ENCODE data around the gene STAB1.

DNA sequence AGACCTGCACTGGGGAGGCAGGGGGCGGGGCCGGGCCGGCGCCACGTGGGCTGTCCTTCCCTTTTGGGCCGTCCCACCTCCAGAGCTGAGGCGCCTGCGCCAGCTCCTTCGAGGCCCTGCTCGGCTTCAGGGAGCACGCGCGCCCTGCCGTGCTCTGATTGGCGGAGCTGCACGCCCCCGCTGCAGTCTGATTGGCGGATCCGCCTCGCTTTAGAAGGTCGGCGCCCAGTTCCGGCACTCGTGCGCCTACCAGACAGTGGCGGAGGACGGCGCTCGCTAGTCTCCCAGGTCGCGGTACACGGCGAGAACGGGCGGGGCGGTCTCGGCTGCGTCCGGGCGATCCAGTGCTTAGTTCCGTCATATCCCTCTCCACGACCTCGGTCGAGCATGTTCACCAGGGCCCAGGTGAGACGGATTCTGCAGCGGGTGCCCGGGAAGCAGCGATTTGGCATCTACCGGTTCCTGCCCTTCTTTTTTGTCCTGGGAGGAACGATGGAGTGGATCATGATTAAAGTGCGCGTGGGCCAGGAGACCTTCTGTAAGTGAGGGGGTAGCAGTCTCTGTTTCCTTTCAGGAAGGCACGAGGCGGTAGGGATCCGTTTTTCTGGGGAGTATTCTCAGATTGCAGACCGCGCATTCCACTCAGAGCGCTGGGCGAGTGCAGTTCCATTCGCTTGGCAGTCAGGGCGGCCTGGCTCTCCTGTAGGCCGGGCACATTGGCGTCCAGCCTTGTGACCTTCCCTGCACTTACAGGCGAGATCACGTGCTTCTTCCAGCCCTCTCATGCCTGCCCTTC lies 41.4 kb downstream of the STAB1 start, which contains the start of gene UQCC5:
- TF ChIP-seq, protein P1, sequence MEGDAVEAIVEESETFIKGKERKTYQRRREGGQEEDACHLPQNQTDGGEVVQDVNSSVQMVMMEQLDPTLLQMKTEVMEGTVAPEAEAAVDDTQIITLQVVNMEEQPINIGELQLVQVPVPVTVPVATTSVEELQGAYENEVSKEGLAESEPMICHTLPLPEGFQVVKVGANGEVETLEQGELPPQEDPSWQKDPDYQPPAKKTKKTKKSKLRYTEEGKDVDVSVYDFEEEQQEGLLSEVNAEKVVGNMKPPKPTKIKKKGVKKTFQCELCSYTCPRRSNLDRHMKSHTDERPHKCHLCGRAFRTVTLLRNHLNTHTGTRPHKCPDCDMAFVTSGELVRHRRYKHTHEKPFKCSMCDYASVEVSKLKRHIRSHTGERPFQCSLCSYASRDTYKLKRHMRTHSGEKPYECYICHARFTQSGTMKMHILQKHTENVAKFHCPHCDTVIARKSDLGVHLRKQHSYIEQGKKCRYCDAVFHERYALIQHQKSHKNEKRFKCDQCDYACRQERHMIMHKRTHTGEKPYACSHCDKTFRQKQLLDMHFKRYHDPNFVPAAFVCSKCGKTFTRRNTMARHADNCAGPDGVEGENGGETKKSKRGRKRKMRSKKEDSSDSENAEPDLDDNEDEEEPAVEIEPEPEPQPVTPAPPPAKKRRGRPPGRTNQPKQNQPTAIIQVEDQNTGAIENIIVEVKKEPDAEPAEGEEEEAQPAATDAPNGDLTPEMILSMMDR (IDR thresholded peaks at IDR 0.05): no peak
- peak; percentile 73 to 88 for TF ChIP-seq POLR2A (IDR thresholded peaks at IDR 0.05)
- TF ChIP-seq POLR2AphosphoS5 (IDR thresholded peaks at IDR 0.05): peak; percentile 83 to 95 (median 85)
- no peak for TF ChIP-seq EP300 (IDR thresholded peaks at IDR 0.05)
